Measurements from ENCODE around the gene SPG11.

GRCh38 chr15:44697014-44697413 is 33.6 kb upstream of the SPG11 start:
- TF ChIP-seq POLR2A (IDR thresholded peaks at IDR 0.05) = no peak
- TF ChIP-seq, protein P1, sequence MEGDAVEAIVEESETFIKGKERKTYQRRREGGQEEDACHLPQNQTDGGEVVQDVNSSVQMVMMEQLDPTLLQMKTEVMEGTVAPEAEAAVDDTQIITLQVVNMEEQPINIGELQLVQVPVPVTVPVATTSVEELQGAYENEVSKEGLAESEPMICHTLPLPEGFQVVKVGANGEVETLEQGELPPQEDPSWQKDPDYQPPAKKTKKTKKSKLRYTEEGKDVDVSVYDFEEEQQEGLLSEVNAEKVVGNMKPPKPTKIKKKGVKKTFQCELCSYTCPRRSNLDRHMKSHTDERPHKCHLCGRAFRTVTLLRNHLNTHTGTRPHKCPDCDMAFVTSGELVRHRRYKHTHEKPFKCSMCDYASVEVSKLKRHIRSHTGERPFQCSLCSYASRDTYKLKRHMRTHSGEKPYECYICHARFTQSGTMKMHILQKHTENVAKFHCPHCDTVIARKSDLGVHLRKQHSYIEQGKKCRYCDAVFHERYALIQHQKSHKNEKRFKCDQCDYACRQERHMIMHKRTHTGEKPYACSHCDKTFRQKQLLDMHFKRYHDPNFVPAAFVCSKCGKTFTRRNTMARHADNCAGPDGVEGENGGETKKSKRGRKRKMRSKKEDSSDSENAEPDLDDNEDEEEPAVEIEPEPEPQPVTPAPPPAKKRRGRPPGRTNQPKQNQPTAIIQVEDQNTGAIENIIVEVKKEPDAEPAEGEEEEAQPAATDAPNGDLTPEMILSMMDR (IDR thresholded peaks at IDR 0.05) = no peak

Data from thyroid gland (tissue), 4 donors.